C4-2B (cell line): Measurements from ENCODE around the gene SCAF8.
"Not testable (repeated sequence)": the region's sequence is repeated elsewhere in the genome, so short reads cannot be mapped to it uniquely, and the experiment has no call there.

Experiments used
- H3K27ac ChIP-seq: fragments of 450-650 bp; 2 replicates; pipeline ENCODE4 v1.5.1; 2017
- CTCF ChIP-seq: fragments of 450-650 bp; conservative IDR thresholded peaks from 2 replicates; pipeline ENCODE4 v1.5.1; 2017; ENCODE audit warnings: mild to moderate bottlenecking
- ZFX ChIP-seq: fragments of 450-650 bp; IDR thresholded peaks from 2 replicates; pipeline ENCODE4 v1.6.1; 2017

Gene SCAF8

GRCh38 chr6:154805288-154805911 is 72.2 kb downstream of the SCAF8 start:
- no peak for TF ChIP-seq ZFX
- TF ChIP-seq CTCF = peak; percentile 69
- H3K27ac ChIP-seq = no peak overlapping the region

GRCh38 chr6:154806804-154807203 is 73.6 kb downstream of the SCAF8 start:
- no peak overlapping the region for H3K27ac ChIP-seq
- no peak for TF ChIP-seq CTCF
- TF ChIP-seq ZFX = no peak

GRCh38 chr6:154811663-154812062 is 78.4 kb downstream of the SCAF8 start:
- not testable (repeated sequence) for H3K27ac ChIP-seq

GRCh38 chr6:154814063-154814462 is 80.8 kb downstream of the SCAF8 start:
- no peak for TF ChIP-seq ZFX
- TF ChIP-seq CTCF = no peak
- H3K27ac ChIP-seq = no peak overlapping the region

GRCh38 chr6:154815938-154816820 is 83.0 kb downstream of the SCAF8 start:
- no peak for TF ChIP-seq CTCF
- H3K27ac ChIP-seq = no peak overlapping the region

- TF ChIP-seq CTCF (no peak), ZFX (no peak)
- no peak overlapping the region for H3K27ac ChIP-seq
Observed at GRCh38 chr6:154821099-154821498, 87.9 kb downstream of the SCAF8 start.

- H3K27ac ChIP-seq = no peak overlapping the region
- no peak for TF ChIP-seq CTCF
- TF ChIP-seq ZFX = no peak
Observed at GRCh38 chr6:154821638-154822037, 88.4 kb downstream of the SCAF8 start.
